Transverse colon (tissue), 4 donors: ENCODE measurements around the gene CAPN12. TPM values are rescaled to one million over a fixed set of nuclear protein-coding genes. Genes with fewer than 3 reads are reported as not detected.
A peak's percentile ranks its signal among the peaks of the same experiment; 100 is the strongest.

Source experiments
- DNase-seq: peaks from one replicate; pipeline ENCODE4 v3.0.0-alpha.2; 2019
- H3K27ac ChIP-seq, 4 donors: fragments of 200-600 bp; sonication (generic); 2 replicates each; pipeline ENCODE4 v1.5.1; 2016 to 2018; ENCODE audit warnings: inconsistent platforms in 4 of 4
- H3K27me3 ChIP-seq: fragments of 200-600 bp; sonication (generic); 2 replicates; pipeline ENCODE4 v1.5.1; 2017; ENCODE audit warnings: inconsistent platforms
- H3K36me3 ChIP-seq, 4 donors: fragments of 200-600 bp; sonication (generic); 2 replicates each; pipeline ENCODE4 v1.5.1; 2017 to 2019; ENCODE audit warnings: inconsistent platforms in 4 of 4
- H3K4me1 ChIP-seq, 4 donors: fragments of 200-600 bp; sonication (generic); 2 replicates each; pipeline ENCODE4 v1.5.1; 2017 to 2020; ENCODE audit warnings: inconsistent platforms in 4 of 4
- H3K4me3 ChIP-seq, 4 donors: fragments of 200-600 bp; sonication (generic); 1 replicate in 1 of 4; 2 replicates in 3 of 4; pipeline versions ENCODE4 v1.5.1 to v1.6.1; 2017 to 2019; ENCODE audit warnings: inconsistent platforms in 4 of 4
- H3K9me3 ChIP-seq, 2 donors: fragments of 200-600 bp; sonication (generic); 2 replicates each; pipeline ENCODE4 v1.5.1; 2017 to 2019; ENCODE audit warnings: inconsistent platforms in 2 of 2
- EP300 ChIP-seq: sonication (generic); formaldehyde crosslinking; IDR thresholded peaks from one replicate; pipeline ENCODE4 v1.6.1; 2017; ENCODE audit warnings: antibody characterized with exemption, low read depth
- POLR2A ChIP-seq: fragments of 450-650 bp; IDR thresholded peaks from one replicate; pipeline ENCODE4 v1.6.1; 2016; ENCODE audit warnings: antibody characterized with exemption, mild to moderate bottlenecking, moderate library complexity
- POLR2AphosphoS5 ChIP-seq, 3 donors: sonication (generic); formaldehyde crosslinking; IDR thresholded peaks; one replicate each; pipeline ENCODE4 v1.6.1; 2016; ENCODE audit warnings: antibody characterized with exemption in 3 of 3
- WGBS, 2 donors: methylation state at CpG; one replicate each; pipeline ENCODE4 v1.1.5; 2018; ENCODE audit warnings: low coverage in 1 of 2; 5-methylcytosine and 5-hydroxymethylcytosine counted together
- in situ Hi-C, 4 donors: fragments of 200-750 bp; cut with MboI; loops; one replicate each; pipeline versions ENCODE4 v1.15.0 to v1.15.1; 2017; ENCODE audit warnings: low sequenced_read_pairs in 3 of 4, low pct_ligation_motif_present in 1 of 4, low pct_unique_long_range_greater_than_20kb in 1 of 4
- intact Hi-C: fragments of 100-400 bp; cut with DNase I; formaldehyde crosslinking; loops from one replicate; pipeline ENCODE4 v1.15.1; 2023; ENCODE audit warnings: low total_unique reads
- total RNA-seq, 4 donors: library from RNA; depleted of rRNA; stranded (reverse); fragments of >200 nt; gene quantifications; one replicate each; pipeline ENCODE4 v1.1.0, GENCODE V29; 2016
- TF ChIP-seq, protein P1 (sequence below), 5 experiments: fragments of 200-600 bp in 3 of 5; fragments of 450-650 bp in 2 of 5; sonication (generic) in 3 of 5; IDR thresholded peaks; 1 replicate in 2 of 5; 2 replicates in 3 of 5; pipeline ENCODE4 v1.5.1; 2016 to 2017; ENCODE audit warnings: antibody characterized with exemption in 5 of 5, inconsistent platforms in 3 of 5, mild to moderate bottlenecking in 2 of 5, moderate library complexity in 1 of 5

CAPN12 gene
- total RNA-seq, 4 donors from 2014 or later: 2.6 to 44.8 (median 14.4) TPM; not detected in 1

- in situ Hi-C loops (no loop called here), intact Hi-C loops (no loop called here)
- Histone ChIP-seq H3K36me3 (no peaks in the 10 kb centered on the region), H3K27me3 (no peaks in the 10 kb centered on the region), H3K9me3 (no peaks in the 10 kb centered on the region), H3K27ac (peak overlapping the region; percentile 87 to 94 (median 92)), H3K4me1 (peaks cover 46 to 99% (median 91%) of the 10 kb centered on the region in 4 donors), H3K4me3 (no peak overlapping the region)
- no peak for DNase-seq
- TF ChIP-seq, protein P1, sequence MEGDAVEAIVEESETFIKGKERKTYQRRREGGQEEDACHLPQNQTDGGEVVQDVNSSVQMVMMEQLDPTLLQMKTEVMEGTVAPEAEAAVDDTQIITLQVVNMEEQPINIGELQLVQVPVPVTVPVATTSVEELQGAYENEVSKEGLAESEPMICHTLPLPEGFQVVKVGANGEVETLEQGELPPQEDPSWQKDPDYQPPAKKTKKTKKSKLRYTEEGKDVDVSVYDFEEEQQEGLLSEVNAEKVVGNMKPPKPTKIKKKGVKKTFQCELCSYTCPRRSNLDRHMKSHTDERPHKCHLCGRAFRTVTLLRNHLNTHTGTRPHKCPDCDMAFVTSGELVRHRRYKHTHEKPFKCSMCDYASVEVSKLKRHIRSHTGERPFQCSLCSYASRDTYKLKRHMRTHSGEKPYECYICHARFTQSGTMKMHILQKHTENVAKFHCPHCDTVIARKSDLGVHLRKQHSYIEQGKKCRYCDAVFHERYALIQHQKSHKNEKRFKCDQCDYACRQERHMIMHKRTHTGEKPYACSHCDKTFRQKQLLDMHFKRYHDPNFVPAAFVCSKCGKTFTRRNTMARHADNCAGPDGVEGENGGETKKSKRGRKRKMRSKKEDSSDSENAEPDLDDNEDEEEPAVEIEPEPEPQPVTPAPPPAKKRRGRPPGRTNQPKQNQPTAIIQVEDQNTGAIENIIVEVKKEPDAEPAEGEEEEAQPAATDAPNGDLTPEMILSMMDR (IDR thresholded peaks at IDR 0.05): no peak
- TF ChIP-seq POLR2AphosphoS5 (IDR thresholded peaks at IDR 0.05) (no peak), POLR2A (no peak)
- WGBS, 2 donors: 10 to 56% methylated on average over 2 to 9 of the region's 9 CpGs
These were observed 49.0 kb downstream of the CAPN12 start for GRCh38 chr19:38695317-38695683.

DNA sequence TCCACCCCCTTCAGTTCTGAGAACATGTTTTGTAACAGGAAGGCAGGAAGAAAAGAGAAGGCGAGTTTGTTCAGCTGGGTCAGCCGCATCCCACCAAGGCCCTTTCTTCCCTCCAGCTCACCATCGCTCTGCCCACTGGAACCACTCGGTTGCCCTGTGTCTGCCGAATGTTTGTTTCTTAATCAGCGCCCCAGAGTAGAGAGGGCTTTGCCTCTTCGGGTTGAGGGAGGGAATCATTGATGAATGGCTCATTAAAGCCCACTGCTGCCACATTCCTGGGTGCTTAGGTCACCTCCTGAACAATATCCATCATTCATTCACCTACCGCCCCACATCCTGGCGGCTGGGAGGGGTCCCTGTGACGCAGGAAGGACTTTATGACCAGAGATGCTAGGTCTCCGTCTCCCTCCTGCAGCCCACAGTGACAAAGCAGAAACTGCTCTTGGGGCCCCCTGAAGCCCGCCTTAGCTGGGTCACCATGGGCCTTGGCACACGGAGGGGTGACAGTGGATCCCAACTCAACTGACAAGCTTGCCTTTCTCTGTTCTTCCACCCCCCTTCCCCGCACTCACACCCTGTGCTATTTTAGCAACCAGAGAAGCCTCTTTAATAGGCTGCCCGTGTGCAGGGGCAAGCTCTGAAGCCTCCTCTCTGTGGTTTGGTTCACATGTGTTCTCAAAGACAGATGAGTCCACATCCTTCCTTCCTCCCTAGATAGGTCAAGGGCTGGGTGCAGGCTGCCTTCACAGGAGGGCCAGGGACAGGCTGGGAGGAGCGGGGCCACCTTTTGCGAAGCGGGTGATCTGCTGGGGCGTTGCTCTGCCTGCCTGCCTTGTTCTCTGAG, 50.7 kb downstream of the CAPN12 start:
- intact Hi-C loops (no loop called here), in situ Hi-C loops (no loop called here)
- no peaks in the 10 kb centered on the region for H3K36me3 ChIP-seq
- H3K27ac ChIP-seq: peak overlapping the region; percentile 87 to 94 (median 92)
- no peaks in the 10 kb centered on the region for H3K27me3 ChIP-seq
- no peak overlapping the region for H3K4me3 ChIP-seq
- peaks cover 51 to 93% (median 83%) of the 10 kb centered on the region in 4 donors for H3K4me1 ChIP-seq
- peak; percentile 51 for DNase-seq
- WGBS, 2 donors: 46 to 61% methylated on average over 5 to 19 of the region's 19 CpGs
- TF ChIP-seq POLR2A: no peak
- TF ChIP-seq POLR2AphosphoS5 (IDR thresholded peaks at IDR 0.05): peak in 2 of 3 donors; percentile 22 to 56
- TF ChIP-seq, protein P1 (IDR thresholded peaks at IDR 0.05): no peak
- TF ChIP-seq EP300: no peak
- H3K9me3 ChIP-seq: no peaks in the 10 kb centered on the region

GRCh38 chr19:38692458-38693379, 51.6 kb downstream of the CAPN12 start:
- Histone ChIP-seq H3K4me3 (no peak overlapping the region), H3K27ac (peak overlapping the region; percentile 87 to 94 (median 92)), H3K9me3 (no peaks in the 10 kb centered on the region), H3K4me1 (peaks cover 53 to 91% (median 80%) of the 10 kb centered on the region in 4 donors), H3K36me3 (no peaks in the 10 kb centered on the region), H3K27me3 (no peaks in the 10 kb centered on the region)
- no peak for TF ChIP-seq POLR2A
- TF ChIP-seq EP300: no peak
- TF ChIP-seq POLR2AphosphoS5 (IDR thresholded peaks at IDR 0.05): no peak
- TF ChIP-seq, protein P1 (IDR thresholded peaks at IDR 0.05): no peak
- in situ Hi-C loops: no loop called here
- WGBS, 2 donors: 68 to 70% methylated on average over 4 to 25 of the region's 25 CpGs
- intact Hi-C loops: no loop called here
- no peak for DNase-seq

DNA sequence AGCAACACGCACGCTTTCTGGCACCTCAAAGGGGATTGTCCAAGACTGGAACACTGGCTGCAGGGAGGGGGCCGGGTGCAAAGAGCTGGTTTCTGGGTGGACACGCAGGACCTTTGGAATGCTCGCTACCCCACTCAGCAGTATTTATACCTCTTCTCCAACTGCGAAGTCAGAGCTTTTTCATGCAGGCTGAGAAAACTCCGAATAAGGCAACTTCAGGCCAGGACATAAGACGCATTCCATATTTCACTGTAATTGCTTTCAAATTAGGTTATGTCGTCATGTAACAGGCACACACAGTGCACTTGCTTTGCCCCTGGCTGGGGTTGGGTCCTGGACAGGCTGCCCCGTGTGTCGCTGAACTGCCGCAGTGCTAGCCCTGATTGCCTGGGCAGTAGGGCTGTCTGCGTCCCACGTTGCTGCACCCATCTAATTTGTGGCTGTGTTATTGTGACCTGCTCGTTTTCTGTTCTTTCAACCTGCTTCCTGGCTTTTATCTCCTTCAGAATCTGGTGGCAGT, 52.3 kb downstream of the CAPN12 start:
- no peaks in the 10 kb centered on the region for H3K36me3 ChIP-seq
- in situ Hi-C loops (no loop called here), intact Hi-C loops (no loop called here)
- no peaks in the 10 kb centered on the region for H3K27me3 ChIP-seq
- H3K4me3 ChIP-seq: no peak overlapping the region
- WGBS, 2 donors: 73 to 80% methylated on average over 4 to 15 of the region's 15 CpGs
- no peaks in the 10 kb centered on the region for H3K9me3 ChIP-seq
- DNase-seq: peak; percentile 64
- H3K4me1 ChIP-seq: peaks cover 52 to 91% (median 78%) of the 10 kb centered on the region in 4 donors
- peak overlapping the region; percentile 87 to 94 (median 92) for H3K27ac ChIP-seq
- peak; percentile 50 to 84 (median 76) for TF ChIP-seq POLR2AphosphoS5 (IDR thresholded peaks at IDR 0.05)
- TF ChIP-seq, protein P1 (IDR thresholded peaks at IDR 0.05): no peak
- peak; percentile 47 for TF ChIP-seq EP300
- TF ChIP-seq POLR2A: no peak
